ENCODE measurements around the gene TARDBP.

The TARDBP gene

GRCh38 chr1:11042065-11042464, 29.6 kb downstream of the TARDBP start:
- H3K9me3 ChIP-seq (ENCODE audit: insufficient read depth, low read depth, low read length): peaks cover 3% of the 10 kb centered on the region
- no peak overlapping the region for H3K4ac ChIP-seq (ENCODE audit: low read depth, low read length)
- H3K79me2 ChIP-seq (ENCODE audit: control insufficient read depth, insufficient read depth, low read length, poor library complexity): no peaks in the 10 kb centered on the region
- H4K12ac ChIP-seq (ENCODE audit: low read depth, low read length): no peak overlapping the region
- no peaks in the 10 kb centered on the region for H3K27me3 ChIP-seq (ENCODE audit: insufficient read depth, low read length)
- H3K36me3 ChIP-seq (ENCODE audit: control insufficient read depth in 1 of 2, insufficient read depth in 2 of 2, low read length in 2 of 2): no peaks in the 10 kb centered on the region
- no peak overlapping the region for H3K23ac ChIP-seq (ENCODE audit: low read length)
- H3K9ac ChIP-seq (ENCODE audit: low read length): no peak overlapping the region
- no peak overlapping the region for H3K4me3 ChIP-seq (ENCODE audit: low read depth, low read length)
- no peak for DNase-seq
- no peak overlapping the region for H2BK120ac ChIP-seq (ENCODE audit: insufficient read depth, low read length, poor library complexity)
- no peak overlapping the region for H2AFZ ChIP-seq (ENCODE audit: insufficient read depth, low read length, poor library complexity)
- no peak overlapping the region for H3K4me2 ChIP-seq (ENCODE audit: low read length)
- no peak overlapping the region for H3K14ac ChIP-seq (ENCODE audit: low read length)
- WGBS (ENCODE audit: extremely low coverage, insufficient coverage, insufficient read length): 100% methylated on average over 2 of the region's 3 CpGs
- H2BK12ac ChIP-seq (ENCODE audit: low read length): no peak overlapping the region
- no peak overlapping the region for H3K27ac ChIP-seq (ENCODE audit: low read depth, low read length)
- no peak overlapping the region for H4K91ac ChIP-seq (ENCODE audit: low read depth, low read length)
- no peaks in the 10 kb centered on the region for H3K79me1 ChIP-seq (ENCODE audit: low read length)
- H3K18ac ChIP-seq (ENCODE audit: low read length): no peak overlapping the region
- no peak overlapping the region for H2BK5ac ChIP-seq (ENCODE audit: low read depth, low read length, poor library complexity)
- no peak overlapping the region for H2AK5ac ChIP-seq (ENCODE audit: low read length)
- H3K4me1 ChIP-seq (ENCODE audit: control insufficient read depth in 1 of 2, insufficient read depth in 2 of 2, low read length in 2 of 2): no peaks in the 10 kb centered on the region
- H4K8ac ChIP-seq (ENCODE audit: low read depth, low read length): no peak overlapping the region

GRCh38 chr1:11042995-11043874, 30.8 kb downstream of the TARDBP start:
- H2BK12ac ChIP-seq (ENCODE audit: low read length): no peak overlapping the region
- H2AFZ ChIP-seq (ENCODE audit: insufficient read depth, low read length, poor library complexity): no peak overlapping the region
- no peak overlapping the region for H3K4ac ChIP-seq (ENCODE audit: low read depth, low read length)
- no CpG with 5 or more reads among the region's 19 CpGs for WGBS (ENCODE audit: extremely low coverage, insufficient coverage, insufficient read length)
- no peaks in the 10 kb centered on the region for H3K36me3 ChIP-seq (ENCODE audit: control insufficient read depth in 1 of 2, insufficient read depth in 2 of 2, low read length in 2 of 2)
- H2BK5ac ChIP-seq (ENCODE audit: low read depth, low read length, poor library complexity): no peak overlapping the region
- no peak for DNase-seq
- H4K8ac ChIP-seq (ENCODE audit: low read depth, low read length): no peak overlapping the region
- H4K12ac ChIP-seq (ENCODE audit: low read depth, low read length): no peak overlapping the region
- no peak overlapping the region for H2BK120ac ChIP-seq (ENCODE audit: insufficient read depth, low read length, poor library complexity)
- no peaks in the 10 kb centered on the region for H3K79me2 ChIP-seq (ENCODE audit: control insufficient read depth, insufficient read depth, low read length, poor library complexity)
- H3K9ac ChIP-seq (ENCODE audit: low read length): no peak overlapping the region
- H3K79me1 ChIP-seq (ENCODE audit: low read length): no peaks in the 10 kb centered on the region
- no peak overlapping the region for H3K4me3 ChIP-seq (ENCODE audit: low read depth, low read length)
- peaks cover 3% of the 10 kb centered on the region for H3K9me3 ChIP-seq (ENCODE audit: insufficient read depth, low read depth, low read length)
- no peak overlapping the region for H3K27ac ChIP-seq (ENCODE audit: low read depth, low read length)
- no peak overlapping the region for H3K18ac ChIP-seq (ENCODE audit: low read length)
- H3K14ac ChIP-seq (ENCODE audit: low read length): no peak overlapping the region
- no peak overlapping the region for H2AK5ac ChIP-seq (ENCODE audit: low read length)
- H3K27me3 ChIP-seq (ENCODE audit: insufficient read depth, low read length): no peaks in the 10 kb centered on the region
- H3K4me2 ChIP-seq (ENCODE audit: low read length): no peak overlapping the region
- no peak overlapping the region for H4K91ac ChIP-seq (ENCODE audit: low read depth, low read length)
- H3K23ac ChIP-seq (ENCODE audit: low read length): no peak overlapping the region
- H3K4me1 ChIP-seq (ENCODE audit: control insufficient read depth in 1 of 2, insufficient read depth in 2 of 2, low read length in 2 of 2): no peaks in the 10 kb centered on the region

- Histone ChIP-seq H3K27me3 (ENCODE audit: insufficient read depth, low read length) (no peaks in the 10 kb centered on the region), H4K8ac (ENCODE audit: low read depth, low read length) (no peak overlapping the region), H3K23ac (ENCODE audit: low read length) (no peak overlapping the region), H3K36me3 (ENCODE audit: control insufficient read depth in 1 of 2, insufficient read depth in 2 of 2, low read length in 2 of 2) (no peaks in the 10 kb centered on the region), H2AFZ (ENCODE audit: insufficient read depth, low read length, poor library complexity) (no peak overlapping the region), H3K4ac (ENCODE audit: low read depth, low read length) (no peak overlapping the region), H4K12ac (ENCODE audit: low read depth, low read length) (no peak overlapping the region), H3K14ac (ENCODE audit: low read length) (no peak overlapping the region), H3K4me1 (ENCODE audit: control insufficient read depth in 1 of 2, insufficient read depth in 2 of 2, low read length in 2 of 2) (no peaks in the 10 kb centered on the region), H3K27ac (ENCODE audit: low read depth, low read length) (no peak overlapping the region), H3K9me3 (ENCODE audit: insufficient read depth, low read depth, low read length) (peaks cover 3% of the 10 kb centered on the region), H4K91ac (ENCODE audit: low read depth, low read length) (no peak overlapping the region), H3K4me3 (ENCODE audit: low read depth, low read length) (no peak overlapping the region), H3K79me1 (ENCODE audit: low read length) (no peaks in the 10 kb centered on the region), H2BK5ac (ENCODE audit: low read depth, low read length, poor library complexity) (no peak overlapping the region), H2BK12ac (ENCODE audit: low read length) (no peak overlapping the region), H2BK120ac (ENCODE audit: insufficient read depth, low read length, poor library complexity) (no peak overlapping the region), H3K4me2 (ENCODE audit: low read length) (no peak overlapping the region), H3K18ac (ENCODE audit: low read length) (no peak overlapping the region), H2AK5ac (ENCODE audit: low read length) (no peak overlapping the region), H3K9ac (ENCODE audit: low read length) (no peak overlapping the region), H3K79me2 (ENCODE audit: control insufficient read depth, insufficient read depth, low read length, poor library complexity) (no peaks in the 10 kb centered on the region)
- DNase-seq: no peak
- no CpG with 5 or more reads among the region's 16 CpGs for WGBS (ENCODE audit: extremely low coverage, insufficient coverage, insufficient read length)
Measured at GRCh38 chr1:11044086-11044848, 31.8 kb downstream of the TARDBP start.

GRCh38 chr1:11044849-11045427, 32.5 kb downstream of the TARDBP start:
- no peak overlapping the region for H3K27ac ChIP-seq (ENCODE audit: low read depth, low read length)
- H3K9ac ChIP-seq (ENCODE audit: low read length): no peak overlapping the region
- H2AK5ac ChIP-seq (ENCODE audit: low read length): no peak overlapping the region
- no peaks in the 10 kb centered on the region for H3K79me1 ChIP-seq (ENCODE audit: low read length)
- H3K4ac ChIP-seq (ENCODE audit: low read depth, low read length): no peak overlapping the region
- H2AFZ ChIP-seq (ENCODE audit: insufficient read depth, low read length, poor library complexity): no peak overlapping the region
- no peak for DNase-seq
- no peak overlapping the region for H3K14ac ChIP-seq (ENCODE audit: low read length)
- H3K4me3 ChIP-seq (ENCODE audit: low read depth, low read length): no peak overlapping the region
- no peak overlapping the region for H2BK5ac ChIP-seq (ENCODE audit: low read depth, low read length, poor library complexity)
- no peak overlapping the region for H4K8ac ChIP-seq (ENCODE audit: low read depth, low read length)
- H4K91ac ChIP-seq (ENCODE audit: low read depth, low read length): no peak overlapping the region
- H3K18ac ChIP-seq (ENCODE audit: low read length): no peak overlapping the region
- no peak overlapping the region for H4K12ac ChIP-seq (ENCODE audit: low read depth, low read length)
- no peak overlapping the region for H2BK12ac ChIP-seq (ENCODE audit: low read length)
- peaks cover 3% of the 10 kb centered on the region for H3K9me3 ChIP-seq (ENCODE audit: insufficient read depth, low read depth, low read length)
- H3K23ac ChIP-seq (ENCODE audit: low read length): no peak overlapping the region
- H3K27me3 ChIP-seq (ENCODE audit: insufficient read depth, low read length): no peaks in the 10 kb centered on the region
- no peak overlapping the region for H2BK120ac ChIP-seq (ENCODE audit: insufficient read depth, low read length, poor library complexity)
- H3K4me1 ChIP-seq (ENCODE audit: control insufficient read depth in 1 of 2, insufficient read depth in 2 of 2, low read length in 2 of 2): no peaks in the 10 kb centered on the region
- no peak overlapping the region for H3K4me2 ChIP-seq (ENCODE audit: low read length)
- no CpG with 5 or more reads among the region's 16 CpGs for WGBS (ENCODE audit: extremely low coverage, insufficient coverage, insufficient read length)
- no peaks in the 10 kb centered on the region for H3K79me2 ChIP-seq (ENCODE audit: control insufficient read depth, insufficient read depth, low read length, poor library complexity)
- no peaks in the 10 kb centered on the region for H3K36me3 ChIP-seq (ENCODE audit: control insufficient read depth in 1 of 2, insufficient read depth in 2 of 2, low read length in 2 of 2)

Measured in trophoblast cell (in vitro differentiated cells and primary cell).